Measurements from ENCODE around the gene RASGRF2. TPM values are rescaled to one million over a fixed set of nuclear protein-coding genes. Genes with fewer than 3 reads are reported as not detected.

The RASGRF2 gene
- total and polyA plus RNA-seq, 10 donors: 0.74 to 13.9 (median 8.8) TPM

GRCh38 chr5:81171769-81172168 is 211.6 kb downstream of the RASGRF2 start:
- TF ChIP-seq POLR2A (IDR thresholded peaks at IDR 0.05) (no peak), CTCF (IDR thresholded peaks at IDR 0.05 in 8 of 11, conservative IDR thresholded peaks at IDR 0.05 in 3 of 11) (no peak), POLR2AphosphoS5 (IDR thresholded peaks at IDR 0.05) (no peak)
- WGBS, 5 donors: 69 to 88% (median 85%) methylated on average over 4 of the region's 4 CpGs

DNA sequence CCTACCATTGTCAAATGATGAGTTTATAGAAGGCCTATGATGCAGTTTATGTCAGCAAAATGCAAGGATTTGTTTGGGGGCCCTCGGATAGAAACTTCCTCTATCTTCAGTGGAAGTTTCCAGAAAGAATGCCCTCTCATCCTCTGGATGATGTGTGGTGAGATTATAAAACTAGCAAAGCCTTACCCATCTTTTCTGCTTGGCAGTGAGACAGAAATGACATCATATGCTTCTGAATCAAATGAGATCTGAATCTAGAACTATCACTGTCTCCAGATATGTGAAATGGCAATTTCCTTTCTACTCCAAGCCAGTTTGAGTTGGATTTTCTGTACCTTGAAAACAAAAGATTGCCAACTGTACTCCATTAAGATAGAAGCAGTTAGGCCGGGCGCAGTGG is 212.5 kb downstream of the RASGRF2 start:
- WGBS, 5 donors: 81 to 96% (median 90%) methylated on average over 3 of the region's 3 CpGs
- no peak for DNase-seq

More at GRCh38 chr5:81171769-81172168, 211.6 kb downstream of the RASGRF2 start:
- H3K27me3 ChIP-seq (replicated peaks in 1 of 7): no peaks in the 10 kb centered on the region
- no peak overlapping the region for H3K27ac ChIP-seq
- no peaks in the 10 kb centered on the region for H3K4me1 ChIP-seq
- intact Hi-C loops (cut with DNase I; ENCODE audit: low total_unique reads): no loop called here
- H3K9me3 ChIP-seq: no peaks in the 10 kb centered on the region
- no peak overlapping the region for H3K4me3 ChIP-seq
- DNase-seq: no peak
- no peaks in the 10 kb centered on the region for H3K36me3 ChIP-seq

DNA sequence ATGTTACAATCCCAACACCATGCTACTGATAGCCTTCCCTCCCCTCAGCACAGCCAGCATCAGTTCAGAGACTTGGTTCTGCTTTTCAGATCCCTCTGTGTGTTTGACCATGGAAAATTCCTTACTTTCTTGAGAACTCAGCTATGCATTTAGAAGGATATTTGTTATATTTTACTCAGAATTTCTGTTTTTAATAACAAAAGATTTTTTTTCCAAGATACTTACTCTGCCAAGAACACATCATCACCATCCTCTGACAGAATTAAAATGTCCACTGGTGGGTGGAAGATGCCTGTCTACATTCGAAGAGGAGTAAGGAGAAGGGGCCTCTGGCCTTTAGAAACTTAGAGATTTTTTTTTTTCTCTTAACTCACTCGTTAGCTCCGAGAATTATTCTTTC is 216.9 kb downstream of the RASGRF2 start:
- no peak for DNase-seq
- H3K27me3 ChIP-seq (replicated peaks in 1 of 7): no peaks in the 10 kb centered on the region
- intact Hi-C loops (cut with DNase I; ENCODE audit: low total_unique reads): no loop called here
- H3K27ac ChIP-seq: no peak overlapping the region
- no peaks in the 10 kb centered on the region for H3K9me3 ChIP-seq
- peaks cover 0 to 8% (median 0%) of the 10 kb centered on the region in 6 donors for H3K4me1 ChIP-seq
- TF ChIP-seq CTCF (IDR thresholded peaks at IDR 0.05 in 8 of 11, conservative IDR thresholded peaks at IDR 0.05 in 3 of 11): no peak
- WGBS, 5 donors: 87 to 90% (median 89%) methylated on average over 3 of the region's 3 CpGs
- H3K36me3 ChIP-seq: peaks cover 0 to 5% (median 0%) of the 10 kb centered on the region in 6 donors
- H3K4me3 ChIP-seq: no peak overlapping the region

More for the DNA sequence above, 212.5 kb downstream of the RASGRF2 start:
- Histone ChIP-seq H3K4me3 (no peak overlapping the region), H3K27me3 (replicated peaks in 1 of 7) (no peaks in the 10 kb centered on the region), H3K4me1 (no peaks in the 10 kb centered on the region), H3K9me3 (no peaks in the 10 kb centered on the region), H3K36me3 (no peaks in the 10 kb centered on the region), H3K27ac (no peak overlapping the region)
- intact Hi-C loops (cut with DNase I; ENCODE audit: low total_unique reads): no loop called here
- no peak for TF ChIP-seq POLR2AphosphoS5 (IDR thresholded peaks at IDR 0.05)

DNA sequence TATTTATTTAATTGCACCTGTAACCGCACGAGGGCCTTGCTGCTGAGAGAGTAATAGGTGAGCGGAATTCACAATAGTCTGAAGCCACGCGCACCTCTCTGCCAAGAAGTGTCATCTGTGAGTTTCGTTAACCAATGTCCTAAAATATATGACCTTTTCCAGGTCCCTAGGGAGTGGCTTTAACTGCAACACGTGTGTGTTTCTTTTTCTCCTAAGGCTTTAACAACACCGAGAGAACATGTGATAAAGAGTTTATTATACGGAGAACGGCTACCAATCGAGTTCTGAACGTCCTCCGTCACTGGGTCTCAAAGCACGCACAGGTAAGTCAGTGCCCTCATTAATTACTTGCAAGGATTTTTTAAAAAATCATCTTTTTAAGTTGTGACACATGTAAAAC is 219.8 kb downstream of the RASGRF2 start:
- intact Hi-C loops (cut with DNase I; ENCODE audit: low total_unique reads): no loop called here
- peaks cover 0 to 10% (median 0%) of the 10 kb centered on the region in 6 donors for H3K36me3 ChIP-seq
- H3K4me3 ChIP-seq: no peak overlapping the region
- TF ChIP-seq POLR2AphosphoS5 (IDR thresholded peaks at IDR 0.05) (no peak), CTCF (IDR thresholded peaks at IDR 0.05 in 8 of 11, conservative IDR thresholded peaks at IDR 0.05 in 3 of 11) (no peak), POLR2A (IDR thresholded peaks at IDR 0.05) (no peak)
- H3K27ac ChIP-seq: no peak overlapping the region
- H3K4me1 ChIP-seq: peaks cover 0 to 12% (median 0%) of the 10 kb centered on the region in 6 donors
- WGBS, 5 donors: 84 to 95% (median 92%) methylated on average over 14 of the region's 14 CpGs
- DNase-seq: no peak
- H3K9me3 ChIP-seq: no peaks in the 10 kb centered on the region
- no peaks in the 10 kb centered on the region for H3K27me3 ChIP-seq (replicated peaks in 1 of 7)

All from spleen (tissue), 11 donors.